HG03439 (cell line): ENCODE data around the gene TMX3.

Experiments used
- ATAC-seq: cut with Tn5 transposase; IDR thresholded peaks from one replicate; pipeline ENCODE4 v1.9.1; 2021; ENCODE audit warnings: mild to moderate bottlenecking, moderate library complexity; ENCODE audit not compliant: unreplicated experiment

Gene TMX3

GRCh38 chr18:68714712-68715496 lies at the start of gene TMX3:
TSS of gene TMX3 (minus strand) at chr18:68715108. CDS start at chr18:68714981, 127 bp downstream.
- ATAC-seq = peak; percentile 98

GRCh38 chr18:68764016-68764415 lies 49.1 kb upstream of the TMX3 start:
- ATAC-seq = no peak

- no peak for ATAC-seq
These were observed 48.2 kb upstream of the TMX3 start for GRCh38 chr18:68763083-68763482.

- ATAC-seq = no peak
These were observed 44.4 kb upstream of the TMX3 start for GRCh38 chr18:68759308-68759707.

DNA sequence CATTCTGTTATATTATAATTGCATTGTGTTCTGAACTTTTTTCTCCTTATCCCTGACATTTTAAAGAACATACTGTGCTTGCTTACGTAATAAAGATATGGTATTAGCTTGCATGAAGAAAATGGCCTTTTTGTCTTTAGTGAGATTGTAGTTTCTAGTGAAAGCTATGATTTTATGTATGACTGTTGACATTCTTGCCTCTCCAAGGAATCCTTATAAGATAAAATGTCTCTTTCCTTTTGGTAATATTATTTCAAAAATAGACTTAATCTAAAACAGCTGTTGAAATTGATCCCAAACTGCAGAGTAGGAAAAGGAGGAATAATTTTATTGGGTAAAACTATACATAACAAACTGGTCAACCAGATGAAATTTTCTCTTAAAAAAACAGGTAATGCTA lies 42.2 kb upstream of the TMX3 start:
- no peak for ATAC-seq

DNA sequence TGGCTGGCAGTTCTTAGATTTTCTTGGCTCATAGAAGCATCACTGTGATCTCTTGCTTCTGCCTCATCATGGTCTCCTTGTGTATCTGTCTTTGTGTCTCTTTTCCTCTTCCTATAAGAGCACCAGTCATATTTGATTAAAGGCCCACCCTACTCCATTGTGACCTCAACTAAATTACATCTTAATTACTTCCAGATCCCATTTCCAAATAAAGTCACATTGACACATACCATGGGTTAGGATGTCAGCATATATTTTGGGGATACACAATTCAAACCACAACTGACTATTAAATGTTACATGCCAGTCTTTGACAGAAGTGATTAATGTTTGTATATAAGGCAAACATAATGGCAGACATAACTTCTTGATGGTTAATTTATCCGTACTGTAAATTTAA lies 27.3 kb upstream of the TMX3 start:
- no peak for ATAC-seq

GRCh38 chr18:68740966-68741365 lies 26.1 kb upstream of the TMX3 start:
- no peak for ATAC-seq

GRCh38 chr18:68739462-68739861 lies 24.6 kb upstream of the TMX3 start:
- no peak for ATAC-seq

GRCh38 chr18:68738564-68738963 lies 23.7 kb upstream of the TMX3 start:
- ATAC-seq = no peak

DNA sequence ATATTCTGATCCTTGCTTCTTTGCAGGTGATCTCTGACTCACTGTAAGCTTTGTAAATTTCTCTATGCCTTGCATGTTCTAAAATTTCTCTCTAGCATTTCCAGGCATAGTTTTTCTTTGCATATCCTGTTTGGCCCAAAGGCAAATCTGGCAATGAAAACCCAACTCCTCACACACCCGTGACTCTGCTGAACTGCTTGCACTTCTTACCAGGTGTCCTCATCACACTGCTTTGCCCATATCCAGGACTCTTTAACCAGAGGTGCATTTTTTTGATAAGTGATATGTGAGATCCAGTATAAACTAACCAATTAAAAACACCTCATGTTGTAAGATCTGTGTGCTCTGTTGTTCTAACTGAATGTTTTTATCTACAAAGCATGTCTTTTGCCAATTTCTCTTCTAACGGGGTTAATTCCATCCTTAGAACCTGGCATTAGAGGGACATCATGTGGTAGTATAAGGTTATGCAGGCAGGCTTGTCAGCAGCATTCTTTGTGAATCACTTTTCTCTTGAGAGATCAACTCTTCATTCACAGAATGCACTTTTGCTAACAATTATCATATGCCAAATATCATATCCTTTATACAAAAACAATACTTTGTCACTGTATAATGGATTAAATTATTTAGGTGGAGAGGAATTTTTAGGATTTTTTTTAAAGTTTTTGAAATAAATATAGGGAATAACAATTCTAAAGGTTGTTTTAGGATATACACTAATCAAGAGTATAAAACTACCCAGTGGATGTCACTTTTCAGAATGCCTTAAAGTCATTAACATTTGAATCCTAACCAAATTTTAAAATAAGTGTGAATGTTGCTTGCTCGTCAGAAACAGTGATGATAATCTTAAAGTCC lies 20.8 kb upstream of the TMX3 start:
- peak; percentile 87 for ATAC-seq

DNA sequence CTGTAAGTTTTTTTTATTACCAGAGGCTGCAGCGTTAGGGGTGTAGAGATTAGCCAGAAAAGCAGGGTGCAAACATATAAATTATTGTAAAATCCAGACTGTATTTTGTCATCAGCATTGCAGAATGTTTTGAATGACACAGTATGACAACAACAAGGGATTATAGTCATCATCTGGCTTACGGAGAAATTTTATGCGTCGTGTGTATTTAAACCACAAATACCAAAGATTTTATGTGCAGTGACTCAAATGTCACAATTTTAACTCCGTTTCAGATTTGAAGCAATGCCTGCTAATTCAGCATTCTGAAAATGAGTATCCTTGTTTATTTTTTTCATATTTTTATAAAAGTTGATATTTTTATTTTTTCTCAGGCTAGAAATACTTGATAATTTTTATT lies 19.4 kb upstream of the TMX3 start:
- no peak for ATAC-seq

- ATAC-seq = no peak
These were observed 18.8 kb upstream of the TMX3 start for GRCh38 chr18:68733707-68734106.

- no peak for ATAC-seq
These were observed 13.3 kb upstream of the TMX3 start for GRCh38 chr18:68728081-68728700.

DNA sequence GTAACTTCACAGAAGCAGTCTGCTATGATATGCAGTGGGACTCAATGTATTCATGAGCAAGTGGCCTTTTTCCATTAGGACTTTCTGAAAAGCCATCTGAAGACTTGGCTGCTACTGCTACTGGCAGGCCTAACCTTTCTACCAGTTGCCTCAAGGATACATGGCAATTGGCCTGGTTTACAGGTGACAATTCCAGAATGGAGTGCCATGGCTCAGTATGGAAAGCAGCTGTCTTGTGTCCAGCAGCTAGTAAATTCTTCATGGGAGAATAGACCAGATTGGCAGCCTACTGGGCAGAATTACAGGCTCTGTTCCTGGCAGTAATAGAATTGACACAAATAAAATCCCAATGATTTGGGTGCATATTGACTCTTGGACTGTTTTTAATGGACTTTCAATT lies 12.6 kb upstream of the TMX3 start:
- no peak for ATAC-seq

GRCh38 chr18:68725346-68725745 lies 10.4 kb upstream of the TMX3 start:
- no peak for ATAC-seq

- no peak for ATAC-seq
These were observed 9.1 kb upstream of the TMX3 start for GRCh38 chr18:68724021-68724420.

DNA sequence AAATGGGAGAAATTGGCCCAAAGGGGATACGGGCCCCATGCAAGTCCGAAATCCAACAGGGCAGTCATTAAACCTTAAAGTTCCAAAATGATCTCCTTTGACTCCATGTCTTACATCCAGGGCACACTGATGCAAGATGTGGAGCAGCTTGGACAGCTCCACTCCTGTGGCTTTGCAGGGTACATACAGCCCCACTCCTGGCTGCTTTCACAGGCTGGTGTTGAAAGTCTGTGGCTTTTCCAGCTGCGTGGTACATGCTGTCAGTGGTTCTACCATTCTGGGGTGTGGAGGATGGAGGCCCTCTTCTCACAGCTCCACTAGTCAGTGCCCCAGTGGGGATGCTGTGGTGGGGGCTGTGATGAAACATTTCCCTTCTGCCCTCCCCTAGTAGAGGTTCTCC lies 8.6 kb upstream of the TMX3 start:
- no peak for ATAC-seq

GRCh38 chr18:68722821-68723220 lies 7.9 kb upstream of the TMX3 start:
- no peak for ATAC-seq

GRCh38 chr18:68721681-68722583 lies 7.0 kb upstream of the TMX3 start:
- peak; percentile 87 for ATAC-seq

- ATAC-seq = peak; percentile 7
These were observed 569 bp downstream of the TMX3 start for GRCh38 chr18:68714366-68714711.

DNA sequence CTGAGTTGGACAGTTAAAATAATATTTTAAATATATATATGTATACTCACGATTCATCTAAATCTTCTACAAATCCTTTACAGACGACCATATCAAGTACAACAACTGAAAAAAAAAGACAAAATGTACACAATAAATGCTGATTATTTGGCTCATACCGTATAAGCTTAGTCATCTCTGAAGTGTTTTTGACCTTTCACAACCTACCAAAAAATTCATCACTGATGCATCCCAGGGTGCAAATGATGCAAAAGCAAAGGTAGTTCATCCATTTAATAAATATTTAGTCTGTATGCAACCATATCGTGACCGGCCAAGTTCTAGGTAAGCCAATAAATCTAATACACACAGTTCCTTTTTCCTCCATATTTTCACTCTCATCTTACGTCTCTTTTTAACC lies 1.1 kb downstream of the TMX3 start:
- ATAC-seq = no peak
